AG09309 (cell line): Measurements from ENCODE around the gene FARS2.

Experiments
- DNase-seq: peaks from one replicate; pipeline ENCODE4 v3.0.0-alpha.2; 2010; ENCODE audit warnings: low read depth
- H3K4me3 ChIP-seq: 2 replicates; pipeline ENCODE4 v1.5.1; 2011; ENCODE audit warnings: mild to moderate bottlenecking, low read depth, low read length, moderate library complexity; ENCODE audit not compliant: control insufficient read depth
- TF ChIP-seq, protein P1 (sequence below): IDR thresholded peaks from 2 replicates; pipeline ENCODE4 v1.5.1; 2011; ENCODE audit warnings: mild to moderate bottlenecking, low read depth, low read length, inconsistent platforms; ENCODE audit not compliant: insufficient read depth, control insufficient read depth; ENCODE audit errors: missing control alignments

The FARS2 gene

DNA sequence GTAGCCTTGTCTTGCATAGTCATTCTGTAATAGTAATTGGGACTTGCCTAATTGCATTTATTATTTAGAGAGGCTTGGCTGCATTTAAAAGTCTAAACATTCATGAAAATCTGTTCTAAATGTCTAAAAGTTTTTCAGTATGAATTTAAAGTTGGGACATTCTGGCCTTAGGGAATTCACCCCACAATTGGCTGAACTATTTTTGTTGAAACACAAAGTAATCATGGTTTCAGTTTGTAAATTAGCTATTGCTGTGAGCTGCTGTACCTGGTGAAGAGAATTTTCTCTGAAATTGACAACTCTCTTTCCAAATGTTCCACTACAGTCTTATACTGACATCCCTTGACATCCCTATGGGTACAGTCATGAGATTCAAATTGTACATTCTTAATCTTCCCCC is 253.0 kb downstream of the FARS2 start:
- H3K4me3 ChIP-seq = no peak overlapping the region
- TF ChIP-seq, protein P1, sequence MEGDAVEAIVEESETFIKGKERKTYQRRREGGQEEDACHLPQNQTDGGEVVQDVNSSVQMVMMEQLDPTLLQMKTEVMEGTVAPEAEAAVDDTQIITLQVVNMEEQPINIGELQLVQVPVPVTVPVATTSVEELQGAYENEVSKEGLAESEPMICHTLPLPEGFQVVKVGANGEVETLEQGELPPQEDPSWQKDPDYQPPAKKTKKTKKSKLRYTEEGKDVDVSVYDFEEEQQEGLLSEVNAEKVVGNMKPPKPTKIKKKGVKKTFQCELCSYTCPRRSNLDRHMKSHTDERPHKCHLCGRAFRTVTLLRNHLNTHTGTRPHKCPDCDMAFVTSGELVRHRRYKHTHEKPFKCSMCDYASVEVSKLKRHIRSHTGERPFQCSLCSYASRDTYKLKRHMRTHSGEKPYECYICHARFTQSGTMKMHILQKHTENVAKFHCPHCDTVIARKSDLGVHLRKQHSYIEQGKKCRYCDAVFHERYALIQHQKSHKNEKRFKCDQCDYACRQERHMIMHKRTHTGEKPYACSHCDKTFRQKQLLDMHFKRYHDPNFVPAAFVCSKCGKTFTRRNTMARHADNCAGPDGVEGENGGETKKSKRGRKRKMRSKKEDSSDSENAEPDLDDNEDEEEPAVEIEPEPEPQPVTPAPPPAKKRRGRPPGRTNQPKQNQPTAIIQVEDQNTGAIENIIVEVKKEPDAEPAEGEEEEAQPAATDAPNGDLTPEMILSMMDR = no peak
- DNase-seq = no peak

DNA sequence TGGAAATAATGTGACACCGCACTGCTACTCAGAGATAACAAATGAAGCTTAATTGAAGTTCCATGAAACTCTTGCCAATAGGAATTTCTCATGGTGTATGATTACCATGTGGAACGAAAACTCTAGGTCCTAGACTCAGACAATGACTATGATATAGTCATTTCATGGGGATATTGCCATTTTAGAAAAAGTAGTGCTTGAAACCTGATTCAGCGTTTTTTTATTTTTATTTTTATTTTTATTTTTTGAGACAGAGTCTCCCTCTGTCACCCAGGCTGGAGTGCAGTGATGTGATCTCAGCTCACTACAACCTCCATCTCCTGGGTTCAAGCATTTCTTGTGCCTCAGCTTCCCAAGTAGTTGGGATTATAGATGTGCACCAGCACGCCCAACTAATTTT is 253.9 kb downstream of the FARS2 start:
- H3K4me3 ChIP-seq = no peak overlapping the region
- TF ChIP-seq, protein P1 = no peak
- no peak for DNase-seq

DNA sequence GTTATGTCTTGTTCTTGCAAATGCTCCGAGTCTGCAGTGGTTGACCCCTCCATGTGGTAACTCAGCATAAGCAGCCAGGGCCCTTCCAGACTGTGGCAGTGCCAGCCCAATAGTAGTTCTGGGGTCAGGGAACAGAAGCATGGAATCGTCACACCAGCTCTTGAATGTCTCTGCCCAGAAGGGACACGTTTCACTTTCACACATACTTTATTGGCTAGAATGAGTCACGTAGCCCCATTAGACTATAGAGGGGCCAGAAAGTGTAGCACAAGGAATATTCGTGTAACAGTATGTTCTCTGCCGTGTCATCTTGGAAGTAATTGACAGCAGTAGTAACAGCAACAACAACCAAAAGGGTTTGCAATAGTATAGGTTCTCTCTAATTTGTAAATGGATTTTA is 254.7 kb downstream of the FARS2 start:
- TF ChIP-seq, protein P1 = no peak
- no peak for DNase-seq
- no peak overlapping the region for H3K4me3 ChIP-seq

DNA sequence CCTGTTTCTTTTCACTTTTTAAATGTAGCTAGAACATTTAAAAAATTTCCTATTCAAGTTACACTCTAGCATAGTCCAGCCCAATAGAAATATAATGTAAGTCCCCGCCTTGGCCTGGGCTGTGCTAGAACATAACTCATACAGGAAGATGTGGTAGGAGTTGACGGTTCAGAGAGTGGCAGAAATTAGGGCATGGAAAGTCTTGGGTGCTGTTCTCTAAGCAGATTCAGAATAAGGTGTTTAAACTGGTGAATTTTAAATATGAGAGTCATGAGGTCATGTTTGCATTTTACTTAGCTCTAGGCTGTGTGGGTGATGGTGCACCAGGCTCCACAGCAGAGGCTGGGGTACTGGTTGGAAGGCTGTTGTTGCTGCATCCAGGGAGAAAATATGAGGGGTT is 256.5 kb downstream of the FARS2 start:
- TF ChIP-seq, protein P1 = no peak
- no peak overlapping the region for H3K4me3 ChIP-seq
- DNase-seq = no peak

DNA sequence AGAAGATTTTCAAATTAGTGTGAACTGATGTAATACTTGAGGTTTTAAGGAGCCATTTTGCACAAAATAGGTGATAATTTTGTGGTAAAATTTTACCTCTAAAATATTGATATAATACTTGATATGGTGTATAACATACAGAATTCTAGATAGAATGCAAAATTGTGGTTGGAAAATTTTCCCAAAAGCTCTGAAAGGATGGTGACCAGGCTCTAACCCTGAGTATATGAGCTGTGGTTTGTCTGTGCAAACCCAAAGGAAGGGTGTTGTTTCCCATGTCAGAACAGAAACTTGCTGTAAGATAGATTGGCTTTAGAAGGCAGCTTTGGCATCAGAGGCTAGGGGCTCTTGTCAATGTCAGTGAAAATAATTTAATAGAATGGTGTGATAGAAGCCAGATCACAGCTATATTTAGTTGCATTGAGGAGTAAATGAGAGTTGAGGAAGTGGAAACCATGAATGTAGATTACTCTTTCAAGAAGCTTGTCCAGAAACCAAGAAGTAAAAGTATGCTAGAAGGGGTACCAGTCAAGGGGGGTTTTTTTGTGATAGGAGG is 257.7 kb downstream of the FARS2 start:
- no peak for DNase-seq
- H3K4me3 ChIP-seq = no peak overlapping the region
- TF ChIP-seq, protein P1 = no peak

DNA sequence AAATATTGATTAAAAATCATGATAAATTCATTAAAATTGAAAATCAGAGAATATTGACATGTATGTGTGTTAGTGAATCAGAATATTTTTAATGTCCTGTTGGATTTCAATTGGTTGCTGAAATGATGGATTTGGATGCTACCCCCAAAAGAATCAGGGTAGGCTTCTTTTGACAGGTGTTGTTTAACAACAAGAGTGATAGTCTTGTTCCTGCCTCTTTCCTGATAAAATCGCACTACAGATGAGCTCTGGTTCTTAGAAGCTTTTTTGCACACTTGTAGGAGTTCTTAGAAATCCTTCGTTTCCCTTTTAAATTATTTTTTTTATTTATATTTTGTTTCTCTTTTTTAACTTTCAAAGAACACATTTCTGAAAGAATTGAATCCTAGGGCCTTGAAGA is 259.5 kb downstream of the FARS2 start:
- no peak for DNase-seq
- H3K4me3 ChIP-seq = no peak overlapping the region
- TF ChIP-seq, protein P1 = no peak

DNA sequence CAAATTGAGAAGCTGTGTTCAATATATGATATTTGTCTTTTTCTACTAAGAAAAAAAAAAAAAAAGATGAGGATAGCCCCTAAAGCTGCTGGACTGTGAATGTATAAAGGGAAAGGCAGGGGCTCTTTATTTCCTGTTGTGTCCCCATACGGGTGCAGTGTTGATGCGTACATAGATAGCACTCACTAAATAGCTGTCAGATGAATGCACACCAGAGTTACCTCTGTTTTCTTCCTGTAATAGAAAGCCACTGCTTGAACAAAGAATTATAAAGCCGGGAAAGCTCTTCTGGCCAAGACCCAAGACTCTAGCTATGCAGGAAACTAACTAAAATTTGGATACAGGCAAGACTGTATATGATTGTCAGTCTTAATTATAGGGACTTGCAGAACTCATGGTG is 260.0 kb downstream of the FARS2 start:
- no peak overlapping the region for H3K4me3 ChIP-seq
- no peak for DNase-seq
- TF ChIP-seq, protein P1 = no peak
